OCI-LY1 (cell line): ENCODE data around the gene CACNA1E.

Experiments used
- H2AFZ ChIP-seq: fragments of 200-600 bp; sonication (generic), shearing (Covaris generic); 2 replicates; pipeline ENCODE4 v1.6.0; 2014; ENCODE audit warnings: antibody characterized with exemption, mild to moderate bottlenecking, low read length
- H3F3A ChIP-seq: fragments of 200-600 bp; sonication (generic), shearing (Covaris generic); 2 replicates; pipeline ENCODE4 v1.6.0; 2014; ENCODE audit warnings: mild to moderate bottlenecking, antibody characterized with exemption, low read length, moderate library complexity; ENCODE audit not compliant: insufficient read depth
- H3K27ac ChIP-seq: fragments of 200-600 bp; sonication (generic); 2 replicates; pipeline ENCODE4 v1.5.1; 2014; ENCODE audit warnings: low read length, mixed run types, mild to moderate bottlenecking, low read depth; ENCODE audit not compliant: poor library complexity, severe bottlenecking
- H3K27me3 ChIP-seq: fragments of 200-600 bp; sonication (generic); 2 replicates; pipeline ENCODE4 v1.6.0; 2014; ENCODE audit warnings: antibody characterized with exemption, mild to moderate bottlenecking, low read length, moderate library complexity; ENCODE audit not compliant: insufficient read depth
- H3K36me3 ChIP-seq: fragments of 200-600 bp; sonication (generic); 2 replicates; pipeline ENCODE4 v1.6.1; 2014; ENCODE audit warnings: mild to moderate bottlenecking, antibody characterized with exemption, low read length, moderate library complexity, mixed read lengths; ENCODE audit not compliant: insufficient read depth
- H3K4me1 ChIP-seq: fragments of 200-600 bp; sonication (generic); 2 replicates; pipeline ENCODE4 v1.5.1; 2014; ENCODE audit warnings: mild to moderate bottlenecking, low read length, moderate library complexity; ENCODE audit not compliant: insufficient read depth, severe bottlenecking
- H3K4me2 ChIP-seq: fragments of 200-600 bp; sonication (generic), shearing (Covaris generic); 2 replicates; pipeline ENCODE4 v1.6.1; 2014; ENCODE audit warnings: low read length
- H3K4me3 ChIP-seq: fragments of 200-600 bp; sonication (generic); 2 replicates; pipeline ENCODE4 v1.5.1; 2014; ENCODE audit warnings: low read length, low read depth, mild to moderate bottlenecking, mixed read lengths; ENCODE audit not compliant: poor library complexity, severe bottlenecking
- H3K79me2 ChIP-seq: fragments of 200-600 bp; shearing (Covaris generic); 2 replicates; pipeline ENCODE4 v1.6.1; 2016; ENCODE audit warnings: mixed run types, low read length, mixed read lengths; ENCODE audit not compliant: insufficient read depth
- H3K9ac ChIP-seq: fragments of 200-600 bp; sonication (generic), shearing (Covaris generic); 2 replicates; pipeline ENCODE4 v1.6.1; 2014; ENCODE audit warnings: mild to moderate bottlenecking, low read length, mixed read lengths
- H3K9me2 ChIP-seq: fragments of 200-600 bp; sonication (generic), shearing (Covaris generic); 2 replicates; pipeline ENCODE4 v1.6.1; 2014; ENCODE audit warnings: low read depth, mild to moderate bottlenecking, low read length, mixed read lengths
- H3K9me3 ChIP-seq: fragments of 200-600 bp; shearing (Covaris generic); 2 replicates; pipeline ENCODE4 v1.6.1; 2014; ENCODE audit warnings: low read length, mixed read lengths
- H4K20me1 ChIP-seq: fragments of 200-600 bp; sonication (generic), shearing (Covaris generic); 2 replicates; pipeline ENCODE4 v1.6.0; 2016; ENCODE audit warnings: mild to moderate bottlenecking, low read length; ENCODE audit not compliant: insufficient read depth
- EZH2 ChIP-seq: fragments of 200-600 bp; sonication (generic), shearing (Covaris generic); IDR thresholded peaks from 2 replicates; pipeline ENCODE4 v1.8.0; 2017; ENCODE audit warnings: borderline replicate concordance, mixed run types, mild to moderate bottlenecking, antibody characterized with exemption, low read length, moderate library complexity, mixed read lengths
- TF ChIP-seq, protein P1 (sequence below): fragments of 200-600 bp; sonication (generic), shearing (Covaris generic); IDR thresholded peaks from 2 replicates; pipeline ENCODE4 v1.5.1; 2017; ENCODE audit warnings: mild to moderate bottlenecking, antibody characterized with exemption, low read length, moderate library complexity, mixed read lengths

Gene CACNA1E

DNA sequence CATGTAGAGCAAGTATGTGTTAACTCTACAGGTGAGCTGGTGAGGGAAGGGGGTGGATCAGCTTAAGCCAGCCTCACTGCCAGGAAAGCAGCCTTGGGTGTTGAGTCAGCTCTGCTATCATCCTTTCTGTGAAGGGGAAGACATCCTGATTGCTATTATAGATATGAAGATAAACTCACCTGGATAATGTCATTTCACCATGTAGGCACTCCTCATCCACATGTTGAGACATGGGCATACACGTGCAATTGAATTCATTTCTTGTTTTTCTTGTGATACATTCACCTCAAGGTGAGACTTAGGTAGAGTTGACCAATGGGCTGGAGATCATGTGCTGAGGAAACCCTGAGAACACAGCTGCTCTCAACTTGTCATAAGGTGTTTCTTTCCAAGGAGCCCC lies 136.9 kb downstream of the CACNA1E start:
- Histone ChIP-seq H3K4me2 (no peak overlapping the region), H2AFZ (no peak overlapping the region), H3K4me3 (no peak overlapping the region), H3K9me2 (no peaks in the 10 kb centered on the region), H3K79me2 (no peaks in the 10 kb centered on the region), H4K20me1 (no peaks in the 10 kb centered on the region), H3K36me3 (no peaks in the 10 kb centered on the region), H3K9ac (no peak overlapping the region), H3K9me3 (no peaks in the 10 kb centered on the region), H3K4me1 (no peaks in the 10 kb centered on the region), H3K27ac (no peak overlapping the region), H3K27me3 (no peaks in the 10 kb centered on the region), H3F3A (no peaks in the 10 kb centered on the region)
- TF ChIP-seq, protein P1, sequence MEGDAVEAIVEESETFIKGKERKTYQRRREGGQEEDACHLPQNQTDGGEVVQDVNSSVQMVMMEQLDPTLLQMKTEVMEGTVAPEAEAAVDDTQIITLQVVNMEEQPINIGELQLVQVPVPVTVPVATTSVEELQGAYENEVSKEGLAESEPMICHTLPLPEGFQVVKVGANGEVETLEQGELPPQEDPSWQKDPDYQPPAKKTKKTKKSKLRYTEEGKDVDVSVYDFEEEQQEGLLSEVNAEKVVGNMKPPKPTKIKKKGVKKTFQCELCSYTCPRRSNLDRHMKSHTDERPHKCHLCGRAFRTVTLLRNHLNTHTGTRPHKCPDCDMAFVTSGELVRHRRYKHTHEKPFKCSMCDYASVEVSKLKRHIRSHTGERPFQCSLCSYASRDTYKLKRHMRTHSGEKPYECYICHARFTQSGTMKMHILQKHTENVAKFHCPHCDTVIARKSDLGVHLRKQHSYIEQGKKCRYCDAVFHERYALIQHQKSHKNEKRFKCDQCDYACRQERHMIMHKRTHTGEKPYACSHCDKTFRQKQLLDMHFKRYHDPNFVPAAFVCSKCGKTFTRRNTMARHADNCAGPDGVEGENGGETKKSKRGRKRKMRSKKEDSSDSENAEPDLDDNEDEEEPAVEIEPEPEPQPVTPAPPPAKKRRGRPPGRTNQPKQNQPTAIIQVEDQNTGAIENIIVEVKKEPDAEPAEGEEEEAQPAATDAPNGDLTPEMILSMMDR, result no peak
- no peak for TF ChIP-seq EZH2

DNA sequence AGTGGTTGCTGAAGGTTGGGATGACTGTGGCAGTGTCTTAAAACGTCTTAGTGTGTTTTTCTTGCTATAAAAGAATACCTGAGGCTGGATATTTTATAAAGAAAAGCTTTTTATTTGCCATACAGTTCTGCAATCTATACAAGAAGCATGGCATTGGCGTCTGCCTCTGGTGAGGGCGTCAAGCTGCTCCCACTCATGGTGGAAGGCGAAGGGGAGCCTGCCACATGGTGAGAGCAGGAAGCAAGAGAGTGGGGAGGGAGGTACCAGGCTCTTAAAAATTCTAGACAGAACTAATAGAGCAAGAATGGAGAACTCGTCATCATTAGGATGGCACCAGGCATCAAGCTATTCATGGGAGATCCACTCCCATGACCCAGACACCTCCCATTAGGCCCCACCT lies 140.5 kb downstream of the CACNA1E start:
- Histone ChIP-seq H3F3A (no peaks in the 10 kb centered on the region), H3K9me2 (no peaks in the 10 kb centered on the region), H3K4me1 (no peaks in the 10 kb centered on the region), H3K4me3 (no peak overlapping the region), H4K20me1 (no peaks in the 10 kb centered on the region), H3K27ac (no peak overlapping the region), H3K9ac (no peak overlapping the region), H3K79me2 (no peaks in the 10 kb centered on the region), H3K4me2 (no peak overlapping the region), H3K27me3 (no peaks in the 10 kb centered on the region), H3K36me3 (no peaks in the 10 kb centered on the region), H3K9me3 (no peaks in the 10 kb centered on the region), H2AFZ (no peak overlapping the region)
- TF ChIP-seq, protein P1, result no peak
- no peak for TF ChIP-seq EZH2

DNA sequence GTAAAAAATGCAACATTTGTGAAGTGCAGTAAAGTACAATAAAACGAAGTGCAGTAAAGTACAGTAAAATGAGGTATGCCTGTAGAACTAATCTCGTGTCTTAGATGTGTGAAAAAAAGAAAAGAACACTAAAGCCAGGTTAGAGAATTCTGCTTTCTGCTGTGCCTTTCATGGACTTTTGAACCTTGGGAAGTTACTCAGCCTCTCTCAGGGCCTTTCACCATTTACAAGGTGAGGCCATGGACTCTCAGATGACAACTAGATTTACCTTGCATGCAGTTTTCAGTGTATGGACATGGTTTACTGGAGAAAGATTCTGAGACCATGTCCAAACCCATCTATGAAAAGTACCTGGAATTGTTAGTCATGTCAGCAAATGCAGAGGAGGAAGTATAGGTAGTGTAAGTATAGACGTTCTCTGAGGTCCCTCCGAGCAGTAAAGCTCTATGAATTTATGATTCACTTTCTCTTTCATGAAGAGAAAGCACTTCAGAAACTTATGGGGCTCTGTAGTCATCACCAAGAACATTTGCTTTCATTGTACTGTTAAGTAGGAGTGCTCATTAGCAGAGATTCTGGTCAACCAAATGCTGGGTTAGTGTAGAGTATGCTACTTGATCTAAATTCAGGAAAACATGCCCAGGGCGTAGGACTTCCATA lies 143.1 kb downstream of the CACNA1E start:
- H3K4me2 ChIP-seq, result no peak overlapping the region
- no peaks in the 10 kb centered on the region for H3F3A ChIP-seq
- H3K27ac ChIP-seq, result no peak overlapping the region
- TF ChIP-seq EZH2, result no peak
- TF ChIP-seq, protein P1, result no peak
- H3K36me3 ChIP-seq, result no peaks in the 10 kb centered on the region
- H3K4me3 ChIP-seq, result no peak overlapping the region
- H4K20me1 ChIP-seq, result no peaks in the 10 kb centered on the region
- no peak overlapping the region for H3K9ac ChIP-seq
- H3K4me1 ChIP-seq, result no peaks in the 10 kb centered on the region
- H3K9me3 ChIP-seq, result no peaks in the 10 kb centered on the region
- H2AFZ ChIP-seq, result no peak overlapping the region
- H3K27me3 ChIP-seq, result no peaks in the 10 kb centered on the region
- no peaks in the 10 kb centered on the region for H3K9me2 ChIP-seq
- no peaks in the 10 kb centered on the region for H3K79me2 ChIP-seq
